OCI-LY1 (cell line): ENCODE measurements around the gene TMEM222.

Source experiments
- H2AFZ ChIP-seq: fragments of 200-600 bp; sonication (generic), shearing (Covaris generic); 2 replicates; pipeline ENCODE4 v1.6.0; 2014; ENCODE audit warnings: antibody characterized with exemption, mild to moderate bottlenecking, low read length
- H3F3A ChIP-seq: fragments of 200-600 bp; sonication (generic), shearing (Covaris generic); 2 replicates; pipeline ENCODE4 v1.6.0; 2014; ENCODE audit warnings: mild to moderate bottlenecking, antibody characterized with exemption, low read length, moderate library complexity; ENCODE audit not compliant: insufficient read depth
- H3K27ac ChIP-seq: fragments of 200-600 bp; sonication (generic); 2 replicates; pipeline ENCODE4 v1.5.1; 2014; ENCODE audit warnings: low read length, mixed run types, mild to moderate bottlenecking, low read depth; ENCODE audit not compliant: poor library complexity, severe bottlenecking
- H3K27me3 ChIP-seq: fragments of 200-600 bp; sonication (generic); 2 replicates; pipeline ENCODE4 v1.6.0; 2014; ENCODE audit warnings: antibody characterized with exemption, mild to moderate bottlenecking, low read length, moderate library complexity; ENCODE audit not compliant: insufficient read depth
- H3K36me3 ChIP-seq: fragments of 200-600 bp; sonication (generic); 2 replicates; pipeline ENCODE4 v1.6.1; 2014; ENCODE audit warnings: mild to moderate bottlenecking, antibody characterized with exemption, low read length, moderate library complexity, mixed read lengths; ENCODE audit not compliant: insufficient read depth
- H3K4me1 ChIP-seq: fragments of 200-600 bp; sonication (generic); 2 replicates; pipeline ENCODE4 v1.5.1; 2014; ENCODE audit warnings: mild to moderate bottlenecking, low read length, moderate library complexity; ENCODE audit not compliant: insufficient read depth, severe bottlenecking
- H3K4me2 ChIP-seq: fragments of 200-600 bp; sonication (generic), shearing (Covaris generic); 2 replicates; pipeline ENCODE4 v1.6.1; 2014; ENCODE audit warnings: low read length
- H3K4me3 ChIP-seq: fragments of 200-600 bp; sonication (generic); 2 replicates; pipeline ENCODE4 v1.5.1; 2014; ENCODE audit warnings: low read length, low read depth, mild to moderate bottlenecking, mixed read lengths; ENCODE audit not compliant: poor library complexity, severe bottlenecking
- H3K79me2 ChIP-seq: fragments of 200-600 bp; shearing (Covaris generic); 2 replicates; pipeline ENCODE4 v1.6.1; 2016; ENCODE audit warnings: mixed run types, low read length, mixed read lengths; ENCODE audit not compliant: insufficient read depth
- H3K9ac ChIP-seq: fragments of 200-600 bp; sonication (generic), shearing (Covaris generic); 2 replicates; pipeline ENCODE4 v1.6.1; 2014; ENCODE audit warnings: mild to moderate bottlenecking, low read length, mixed read lengths
- H3K9me2 ChIP-seq: fragments of 200-600 bp; sonication (generic), shearing (Covaris generic); 2 replicates; pipeline ENCODE4 v1.6.1; 2014; ENCODE audit warnings: low read depth, mild to moderate bottlenecking, low read length, mixed read lengths
- H3K9me3 ChIP-seq: fragments of 200-600 bp; shearing (Covaris generic); 2 replicates; pipeline ENCODE4 v1.6.1; 2014; ENCODE audit warnings: low read length, mixed read lengths
- H4K20me1 ChIP-seq: fragments of 200-600 bp; sonication (generic), shearing (Covaris generic); 2 replicates; pipeline ENCODE4 v1.6.0; 2016; ENCODE audit warnings: mild to moderate bottlenecking, low read length; ENCODE audit not compliant: insufficient read depth
- EZH2 ChIP-seq: fragments of 200-600 bp; sonication (generic), shearing (Covaris generic); IDR thresholded peaks from 2 replicates; pipeline ENCODE4 v1.8.0; 2017; ENCODE audit warnings: borderline replicate concordance, mixed run types, mild to moderate bottlenecking, antibody characterized with exemption, low read length, moderate library complexity, mixed read lengths
- TF ChIP-seq, protein P1 (sequence below): fragments of 200-600 bp; sonication (generic), shearing (Covaris generic); IDR thresholded peaks from 2 replicates; pipeline ENCODE4 v1.5.1; 2017; ENCODE audit warnings: mild to moderate bottlenecking, antibody characterized with exemption, low read length, moderate library complexity, mixed read lengths

Gene TMEM222

DNA sequence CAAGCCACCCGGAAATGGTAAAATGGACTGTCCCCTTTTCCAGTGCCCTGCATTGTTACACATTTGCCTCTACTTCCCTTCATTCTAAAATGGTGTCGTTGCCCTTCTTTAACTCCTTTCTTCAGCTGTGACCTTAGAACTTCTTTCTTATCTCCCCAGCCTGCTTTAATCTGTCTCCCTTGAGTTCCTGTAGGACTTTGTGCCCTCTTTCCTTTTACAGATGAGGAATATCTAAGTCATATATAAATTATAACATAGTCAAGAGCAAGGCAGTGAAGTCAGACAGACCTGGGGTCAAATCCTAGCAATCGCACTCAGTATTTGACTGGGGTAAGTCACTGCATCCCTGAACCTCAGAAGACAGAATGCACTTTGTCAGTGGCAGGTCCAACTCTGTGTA is 31.4 kb upstream of the TMEM222 start:
- Histone ChIP-seq H3K4me1 (no peaks in the 10 kb centered on the region), H3K4me2 (no peak overlapping the region), H3K9me2 (no peaks in the 10 kb centered on the region), H4K20me1 (no peaks in the 10 kb centered on the region), H3K9ac (no peak overlapping the region), H3K4me3 (no peak overlapping the region), H3K79me2 (no peaks in the 10 kb centered on the region), H3K36me3 (peaks cover 14% of the 10 kb centered on the region; the same call in 1 of the 2 replicates), H3F3A (no peaks in the 10 kb centered on the region), H3K27me3 (no peaks in the 10 kb centered on the region), H2AFZ (no peak overlapping the region), H3K27ac (no peak overlapping the region), H3K9me3 (no peaks in the 10 kb centered on the region)
- TF ChIP-seq, protein P1, sequence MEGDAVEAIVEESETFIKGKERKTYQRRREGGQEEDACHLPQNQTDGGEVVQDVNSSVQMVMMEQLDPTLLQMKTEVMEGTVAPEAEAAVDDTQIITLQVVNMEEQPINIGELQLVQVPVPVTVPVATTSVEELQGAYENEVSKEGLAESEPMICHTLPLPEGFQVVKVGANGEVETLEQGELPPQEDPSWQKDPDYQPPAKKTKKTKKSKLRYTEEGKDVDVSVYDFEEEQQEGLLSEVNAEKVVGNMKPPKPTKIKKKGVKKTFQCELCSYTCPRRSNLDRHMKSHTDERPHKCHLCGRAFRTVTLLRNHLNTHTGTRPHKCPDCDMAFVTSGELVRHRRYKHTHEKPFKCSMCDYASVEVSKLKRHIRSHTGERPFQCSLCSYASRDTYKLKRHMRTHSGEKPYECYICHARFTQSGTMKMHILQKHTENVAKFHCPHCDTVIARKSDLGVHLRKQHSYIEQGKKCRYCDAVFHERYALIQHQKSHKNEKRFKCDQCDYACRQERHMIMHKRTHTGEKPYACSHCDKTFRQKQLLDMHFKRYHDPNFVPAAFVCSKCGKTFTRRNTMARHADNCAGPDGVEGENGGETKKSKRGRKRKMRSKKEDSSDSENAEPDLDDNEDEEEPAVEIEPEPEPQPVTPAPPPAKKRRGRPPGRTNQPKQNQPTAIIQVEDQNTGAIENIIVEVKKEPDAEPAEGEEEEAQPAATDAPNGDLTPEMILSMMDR: no peak
- TF ChIP-seq EZH2: no peak

DNA sequence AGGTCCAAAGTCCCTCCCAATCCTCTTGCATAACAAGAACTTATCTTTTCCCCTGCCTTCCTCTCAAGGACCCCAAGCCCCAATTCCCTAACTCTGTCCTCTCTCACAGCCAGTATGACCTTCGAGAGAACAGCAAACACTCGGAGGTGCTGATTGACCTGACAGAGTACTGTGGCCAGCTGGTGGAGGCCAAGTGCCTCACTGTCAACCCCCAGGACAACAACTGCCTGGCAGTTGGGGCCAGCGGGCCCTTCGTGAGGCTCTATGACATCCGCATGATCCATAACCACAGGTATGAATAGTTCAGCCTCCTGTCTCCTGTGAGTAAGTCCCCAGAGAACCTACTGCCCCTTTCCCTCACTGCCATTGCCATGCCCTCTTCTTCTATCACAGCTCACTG is 29.9 kb upstream of the TMEM222 start:
- Histone ChIP-seq H3K79me2 (no peaks in the 10 kb centered on the region), H3K4me3 (no peak overlapping the region), H3K9me2 (no peaks in the 10 kb centered on the region), H3K9me3 (no peaks in the 10 kb centered on the region), H3K9ac (no peak overlapping the region), H3K27ac (no peak overlapping the region), H3K36me3 (peaks cover 17% of the 10 kb centered on the region; the same call in 1 of the 2 replicates), H3K27me3 (no peaks in the 10 kb centered on the region), H2AFZ (no peak overlapping the region), H3K4me1 (no peaks in the 10 kb centered on the region), H3F3A (no peaks in the 10 kb centered on the region), H3K4me2 (no peak overlapping the region), H4K20me1 (no peaks in the 10 kb centered on the region)
- TF ChIP-seq, protein P1: no peak
- TF ChIP-seq EZH2: no peak

DNA sequence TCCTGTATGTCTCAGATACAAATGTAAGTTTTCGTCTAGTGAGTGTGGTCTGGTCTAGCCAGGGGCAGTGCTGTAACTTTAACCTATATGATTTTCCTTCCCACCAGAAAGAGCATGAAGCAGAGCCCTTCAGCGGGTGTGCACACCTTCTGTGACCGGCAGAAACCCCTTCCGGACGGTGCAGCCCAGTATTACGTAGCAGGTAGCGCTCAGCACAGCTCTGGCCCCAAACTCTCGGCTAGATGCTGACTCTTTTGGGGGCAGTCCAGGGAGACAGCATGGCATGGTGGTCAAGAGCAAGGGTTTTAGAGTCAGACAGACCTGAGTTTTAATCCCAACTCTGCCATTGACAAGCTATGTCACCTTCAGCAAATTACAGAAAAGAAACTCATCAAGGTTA is 28.0 kb upstream of the TMEM222 start:
- Histone ChIP-seq H3K4me2 (no peak overlapping the region), H3K4me1 (no peaks in the 10 kb centered on the region), H3K9me2 (no peaks in the 10 kb centered on the region), H3K27ac (no peak overlapping the region), H4K20me1 (no peaks in the 10 kb centered on the region), H3K4me3 (no peak overlapping the region), H3K9ac (no peak overlapping the region), H3K27me3 (no peaks in the 10 kb centered on the region), H2AFZ (no peak overlapping the region), H3K36me3 (peaks cover 23% of the 10 kb centered on the region; the same call in 1 of the 2 replicates), H3K79me2 (no peaks in the 10 kb centered on the region), H3K9me3 (no peaks in the 10 kb centered on the region), H3F3A (no peaks in the 10 kb centered on the region)
- TF ChIP-seq, protein P1: no peak
- TF ChIP-seq EZH2: no peak
